GM21619 (cell line): Measurements from ENCODE around the gene NUDT7.

Source experiments
- ATAC-seq: cut with Tn5 transposase; IDR thresholded peaks from one replicate; pipeline ENCODE4 v1.9.1; 2021; ENCODE audit not compliant: unreplicated experiment

Gene NUDT7

GRCh38 chr16:77775911-77776909 lies 53.9 kb downstream of the NUDT7 start:
- no peak for ATAC-seq

- ATAC-seq, result no peak
Observed at GRCh38 chr16:77777745-77778144, 55.4 kb downstream of the NUDT7 start.

GRCh38 chr16:77780378-77780837 lies 58.1 kb downstream of the NUDT7 start:
- ATAC-seq, result no peak

- ATAC-seq, result no peak
Observed at GRCh38 chr16:77781091-77781490, 58.8 kb downstream of the NUDT7 start.

DNA sequence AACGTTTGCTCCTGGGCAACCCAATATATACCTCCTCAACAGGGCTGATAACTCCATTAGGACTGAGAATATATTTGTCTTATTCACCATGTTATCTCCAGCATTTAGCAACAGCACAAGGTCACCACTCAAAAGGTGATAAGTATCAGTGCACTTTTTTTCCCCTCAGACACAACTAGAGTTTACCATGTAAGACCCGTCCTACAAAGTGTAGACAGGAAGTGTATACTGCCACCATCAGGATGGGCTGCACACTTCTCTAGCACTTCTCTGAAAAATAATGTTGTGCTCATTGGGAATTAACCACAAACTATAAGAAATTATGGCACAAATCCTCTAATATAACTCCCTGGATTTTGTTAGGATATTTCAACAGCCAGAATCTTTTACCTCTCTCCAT lies 60.4 kb downstream of the NUDT7 start:
- no peak for ATAC-seq

DNA sequence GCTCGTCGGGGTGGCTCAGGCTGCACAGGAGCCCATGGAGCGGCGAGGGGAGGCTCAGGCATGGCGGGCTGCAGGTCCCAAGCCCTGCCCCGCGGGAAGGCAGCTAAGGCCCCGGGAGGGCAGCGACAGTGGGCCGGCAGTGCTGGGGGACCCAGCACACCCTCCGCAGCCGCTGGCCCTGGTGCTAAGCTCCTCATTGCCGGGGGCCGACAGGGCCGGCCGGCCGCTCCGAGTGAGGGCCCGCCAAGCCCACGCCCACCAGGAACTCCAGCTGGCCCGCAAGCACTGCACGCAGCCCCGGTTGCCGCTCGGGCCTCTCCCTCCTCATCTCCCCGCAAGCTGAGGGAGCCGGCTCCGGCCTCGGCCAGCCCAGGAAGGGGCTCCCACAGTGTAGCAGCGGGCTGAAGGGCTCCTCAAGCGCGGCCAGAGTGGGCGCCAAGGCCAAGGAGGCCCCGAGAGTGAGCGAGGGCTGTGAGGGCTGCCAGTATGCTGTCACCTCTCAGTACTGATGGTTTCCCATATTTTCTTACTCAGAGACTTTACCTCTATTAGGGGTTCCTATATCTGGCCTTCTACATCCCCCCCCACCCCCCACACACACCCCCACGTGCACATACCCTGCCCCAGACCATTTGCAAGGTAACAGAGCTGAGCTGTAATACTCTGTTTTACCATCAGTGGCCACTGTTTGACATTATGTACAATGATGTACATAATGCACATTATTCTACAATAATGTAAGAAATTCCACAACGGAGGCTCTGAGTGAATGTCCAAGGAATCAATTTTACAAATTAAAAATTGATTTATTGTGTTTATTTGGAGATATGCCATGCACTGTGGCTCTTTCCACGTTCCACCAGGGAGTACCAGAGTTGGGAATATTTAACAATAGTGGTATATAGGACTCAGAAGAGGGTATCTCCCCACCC lies 62.4 kb downstream of the NUDT7 start:
- ATAC-seq, result no peak

- no peak for ATAC-seq
Observed at GRCh38 chr16:77785373-77785764, 63.1 kb downstream of the NUDT7 start.

GRCh38 chr16:77786186-77786847 lies 64.0 kb downstream of the NUDT7 start:
- no peak for ATAC-seq

GRCh38 chr16:77787452-77787851 lies 65.1 kb downstream of the NUDT7 start:
- ATAC-seq, result no peak

- no peak for ATAC-seq
Observed at GRCh38 chr16:77788181-77789084, 66.1 kb downstream of the NUDT7 start, which contains the start of gene VAT1L. VAT1L (plus strand) TSS chr16:77788564; CDS start chr16:77788683, 119 bp downstream.

DNA sequence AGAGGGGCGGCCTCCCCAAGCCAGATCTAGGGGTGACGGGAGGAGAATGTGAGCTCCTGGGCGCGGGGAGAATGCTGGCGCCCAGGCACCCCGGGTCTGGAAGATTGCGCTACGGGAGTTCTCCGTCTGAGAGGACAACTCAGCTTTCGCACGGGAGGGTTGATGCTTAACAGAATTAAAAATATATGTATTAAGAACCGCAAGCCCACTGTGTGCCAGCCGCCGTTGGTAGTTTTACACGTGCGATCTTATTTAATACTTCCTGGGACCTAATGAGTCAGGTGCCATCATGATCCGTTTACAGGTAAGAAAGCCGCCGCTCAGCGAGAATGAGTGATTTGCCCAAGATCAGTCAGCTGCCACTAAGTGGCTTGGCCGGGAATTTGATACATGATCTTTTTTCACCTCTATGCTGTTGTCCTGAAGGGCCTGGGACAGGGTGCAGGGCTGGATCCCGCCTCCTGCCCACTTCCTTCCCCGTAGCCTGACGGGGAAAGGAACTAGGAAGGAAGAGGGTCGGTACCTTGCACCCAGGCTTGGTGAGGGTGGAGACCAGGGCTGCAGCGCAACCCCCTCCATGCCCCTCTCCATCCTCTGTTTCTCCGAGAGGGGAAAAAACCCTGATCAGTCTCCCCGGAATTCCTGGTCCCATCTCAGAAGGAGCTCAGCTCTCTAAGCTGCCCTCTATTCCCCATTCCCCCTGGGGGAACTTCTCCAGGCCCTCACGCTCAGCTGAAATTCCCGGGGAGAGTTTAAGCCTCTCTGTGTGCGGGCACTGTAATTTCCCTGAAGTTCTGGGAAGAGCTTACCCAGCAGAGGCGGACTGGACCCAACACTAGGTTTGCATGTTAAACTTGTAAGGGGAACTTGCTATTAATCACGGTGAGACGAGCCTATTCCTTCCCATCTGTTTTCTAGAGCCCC lies 67.0 kb downstream of the NUDT7 start:
- ATAC-seq, result no peak

DNA sequence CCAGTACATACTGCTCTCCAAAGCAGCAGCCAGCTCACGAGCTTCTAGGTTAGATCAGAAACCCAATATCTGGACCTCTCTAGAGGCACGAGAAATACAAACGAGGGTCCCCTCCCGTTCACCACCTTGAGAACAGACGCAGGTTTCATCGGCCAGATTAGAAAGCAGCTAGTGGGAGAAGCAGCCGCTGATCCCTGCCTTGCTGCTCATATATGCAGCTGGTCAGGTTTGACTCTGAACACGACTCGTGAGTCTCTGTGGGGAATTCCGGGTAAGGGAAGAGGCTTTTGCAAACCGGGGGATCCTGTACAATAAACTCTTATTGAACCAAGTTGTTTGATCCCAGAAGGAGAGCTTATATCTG lies 67.7 kb downstream of the NUDT7 start:
- no peak for ATAC-seq

GRCh38 chr16:77790912-77791311 lies 68.6 kb downstream of the NUDT7 start:
- no peak for ATAC-seq
